ENCODE measurements around the gene HOMEZ.

HOMEZ gene

GRCh38 chr14:23322568-23323517, 36.9 kb upstream of the HOMEZ start:
- peaks cover 10 to 23% of the 10 kb centered on the region in 2 donors for H3K4me1 ChIP-seq (ENCODE audit: control insufficient read depth in 1 of 2, insufficient read depth in 2 of 2, low read length in 2 of 2)
- peak overlapping the region; percentile 80 to 92 for H3K9ac ChIP-seq (ENCODE audit: low read depth in 1 of 2, low read length in 2 of 2)
- no peaks in the 10 kb centered on the region for H3K9me3 ChIP-seq (ENCODE audit: control insufficient read depth in 1 of 2, low read length in 2 of 2)
- H3K36me3 ChIP-seq (ENCODE audit: control insufficient read depth in 1 of 2, insufficient read depth in 2 of 2, low read length in 2 of 2) = peaks cover 21 to 26% of the 10 kb centered on the region in 2 donors
- H3K27me3 ChIP-seq (ENCODE audit: control insufficient read depth in 1 of 2, insufficient read depth in 2 of 2, low read length in 2 of 2) = no peaks in the 10 kb centered on the region
- peak overlapping the region; percentile 81 to 83 for H3K4me3 ChIP-seq (ENCODE audit: low read depth in 1 of 2, low read length in 2 of 2)
- no peak overlapping the region for H3K27ac ChIP-seq (ENCODE audit: low read depth, low read length)

GRCh38 chr14:23321572-23322547, 35.9 kb upstream of the HOMEZ start:
- H3K36me3 ChIP-seq (ENCODE audit: control insufficient read depth in 1 of 2, insufficient read depth in 2 of 2, low read length in 2 of 2) = peaks cover 21 to 26% of the 10 kb centered on the region in 2 donors
- H3K27ac ChIP-seq (ENCODE audit: low read depth, low read length) = peak overlapping the region; percentile 86
- H3K27me3 ChIP-seq (ENCODE audit: control insufficient read depth in 1 of 2, insufficient read depth in 2 of 2, low read length in 2 of 2) = no peaks in the 10 kb centered on the region
- peak overlapping the region; percentile 80 to 92 for H3K9ac ChIP-seq (ENCODE audit: low read depth in 1 of 2, low read length in 2 of 2)
- H3K4me1 ChIP-seq (ENCODE audit: control insufficient read depth in 1 of 2, insufficient read depth in 2 of 2, low read length in 2 of 2) = peaks cover 10 to 23% of the 10 kb centered on the region in 2 donors
- H3K9me3 ChIP-seq (ENCODE audit: control insufficient read depth in 1 of 2, low read length in 2 of 2) = no peaks in the 10 kb centered on the region
- peak overlapping the region; percentile 81 to 83 for H3K4me3 ChIP-seq (ENCODE audit: low read depth in 1 of 2, low read length in 2 of 2)

- Histone ChIP-seq H3K9me3 (ENCODE audit: control insufficient read depth in 1 of 2, low read length in 2 of 2) (no peaks in the 10 kb centered on the region), H3K27ac (ENCODE audit: low read depth, low read length) (peak within 1 kb of the TSS; percentile 86), H3K27me3 (ENCODE audit: control insufficient read depth in 1 of 2, insufficient read depth in 2 of 2, low read length in 2 of 2) (no peaks in the 10 kb centered on the region), H3K4me1 (ENCODE audit: control insufficient read depth in 1 of 2, insufficient read depth in 2 of 2, low read length in 2 of 2) (peaks cover 10 to 23% of the 10 kb centered on the region in 2 donors), H3K4me3 (ENCODE audit: low read depth in 1 of 2, low read length in 2 of 2) (peak within 1 kb of the TSS; percentile 81 to 83), H3K9ac (ENCODE audit: low read depth in 1 of 2, low read length in 2 of 2) (peak within 1 kb of the TSS; percentile 80 to 92), H3K36me3 (ENCODE audit: control insufficient read depth in 1 of 2, insufficient read depth in 2 of 2, low read length in 2 of 2) (peaks cover 21 to 24% of the 10 kb centered on the region in 2 donors)
Measured at GRCh38 chr14:23320584-23321571, 34.9 kb upstream of the HOMEZ start, which contains the start of gene PABPN1. PABPN1 (plus strand) TSS chr14:23321457; CDS start chr14:23321470, 13 bp downstream.

- Histone ChIP-seq H3K27ac (ENCODE audit: low read depth, low read length) (peak overlapping the region; percentile 82), H3K9me3 (ENCODE audit: control insufficient read depth in 1 of 2, low read length in 2 of 2) (no peaks in the 10 kb centered on the region), H3K27me3 (ENCODE audit: control insufficient read depth in 1 of 2, insufficient read depth in 2 of 2, low read length in 2 of 2) (no peaks in the 10 kb centered on the region), H3K9ac (ENCODE audit: low read depth in 1 of 2, low read length in 2 of 2) (peak overlapping the region in 1 of 2 donors; percentile 52), H3K36me3 (ENCODE audit: control insufficient read depth in 1 of 2, insufficient read depth in 2 of 2, low read length in 2 of 2) (peaks cover 19 to 20% of the 10 kb centered on the region in 2 donors), H3K4me3 (ENCODE audit: low read depth in 1 of 2, low read length in 2 of 2) (peak overlapping the region; percentile 53 to 64), H3K4me1 (ENCODE audit: control insufficient read depth in 1 of 2, insufficient read depth in 2 of 2, low read length in 2 of 2) (peaks cover 10 to 23% of the 10 kb centered on the region in 2 donors)
Measured at GRCh38 chr14:23319746-23320583, 34.0 kb upstream of the HOMEZ start.

- H3K9ac ChIP-seq (ENCODE audit: low read depth in 1 of 2, low read length in 2 of 2) = no peak overlapping the region
- no peaks in the 10 kb centered on the region for H3K9me3 ChIP-seq (ENCODE audit: control insufficient read depth in 1 of 2, low read length in 2 of 2)
- peaks cover 0 to 5% of the 10 kb centered on the region in 2 donors for H3K36me3 ChIP-seq (ENCODE audit: control insufficient read depth in 1 of 2, insufficient read depth in 2 of 2, low read length in 2 of 2)
- H3K4me3 ChIP-seq (ENCODE audit: low read depth in 1 of 2, low read length in 2 of 2) = no peak overlapping the region
- H3K4me1 ChIP-seq (ENCODE audit: control insufficient read depth in 1 of 2, insufficient read depth in 2 of 2, low read length in 2 of 2) = peaks cover 0 to 8% of the 10 kb centered on the region in 2 donors
- no peak overlapping the region for H3K27ac ChIP-seq (ENCODE audit: low read depth, low read length)
- no peaks in the 10 kb centered on the region for H3K27me3 ChIP-seq (ENCODE audit: control insufficient read depth in 1 of 2, insufficient read depth in 2 of 2, low read length in 2 of 2)
Measured at GRCh38 chr14:23316300-23316699, 30.4 kb upstream of the HOMEZ start.

- H3K4me1 ChIP-seq (ENCODE audit: control insufficient read depth in 1 of 2, insufficient read depth in 2 of 2, low read length in 2 of 2) = peaks cover 35 to 37% of the 10 kb centered on the region in 2 donors
- H3K27me3 ChIP-seq (ENCODE audit: control insufficient read depth in 1 of 2, insufficient read depth in 2 of 2, low read length in 2 of 2) = no peaks in the 10 kb centered on the region
- H3K36me3 ChIP-seq (ENCODE audit: control insufficient read depth in 1 of 2, insufficient read depth in 2 of 2, low read length in 2 of 2) = peaks cover 18 to 22% of the 10 kb centered on the region in 2 donors
- no peak overlapping the region for H3K9ac ChIP-seq (ENCODE audit: low read depth in 1 of 2, low read length in 2 of 2)
- H3K4me3 ChIP-seq (ENCODE audit: low read depth in 1 of 2, low read length in 2 of 2) = no peak overlapping the region
- H3K27ac ChIP-seq (ENCODE audit: low read depth, low read length) = no peak overlapping the region
- H3K9me3 ChIP-seq (ENCODE audit: control insufficient read depth in 1 of 2, low read length in 2 of 2) = no peaks in the 10 kb centered on the region
Measured at GRCh38 chr14:23310546-23310945, 24.6 kb upstream of the HOMEZ start.

- H3K4me3 ChIP-seq (ENCODE audit: low read depth in 1 of 2, low read length in 2 of 2) = peak overlapping the region in 1 of 2 donors; percentile 11
- peaks cover 38% of the 10 kb centered on the region in 2 donors for H3K4me1 ChIP-seq (ENCODE audit: control insufficient read depth in 1 of 2, insufficient read depth in 2 of 2, low read length in 2 of 2)
Measured at GRCh38 chr14:23308721-23309445, 23.0 kb upstream of the HOMEZ start.

More at GRCh38 chr14:23308721-23309445, 23.0 kb upstream of the HOMEZ start:
- H3K27ac ChIP-seq (ENCODE audit: low read depth, low read length) = no peak overlapping the region
- H3K9ac ChIP-seq (ENCODE audit: low read depth in 1 of 2, low read length in 2 of 2) = no peak overlapping the region
- peaks cover 18 to 22% of the 10 kb centered on the region in 2 donors for H3K36me3 ChIP-seq (ENCODE audit: control insufficient read depth in 1 of 2, insufficient read depth in 2 of 2, low read length in 2 of 2)
- no peaks in the 10 kb centered on the region for H3K27me3 ChIP-seq (ENCODE audit: control insufficient read depth in 1 of 2, insufficient read depth in 2 of 2, low read length in 2 of 2)
- no peaks in the 10 kb centered on the region for H3K9me3 ChIP-seq (ENCODE audit: control insufficient read depth in 1 of 2, low read length in 2 of 2)

Measured in duodenal mucosa (tissue), 2 donors.